K562 (cell line): ENCODE measurements around the gene STEAP1B. TPM values are rescaled to one million over a fixed set of nuclear protein-coding genes. Genes with fewer than 3 reads are reported as not detected.

Source experiments
- ATAC-seq: fragments of 200-7000 bp; cut with Tn5 transposase; 3 replicates; pipeline ENCODE4 v1.9.1; 2020; ENCODE audit warnings: moderate library complexity
- BruUV-seq: library from RNA; stranded (reverse); fragments of 400-500 nt; replicated peaks from 2 replicates; lab custom pipeline; 2021; lab: Mats Ljungman, UMichigan
- CTCF ChIA-PET: fragments of 300-600 bp; formaldehyde crosslinking; extraction: SDS; loops from one replicate; lab custom pipeline; 2021; ENCODE audit warnings: low intra/inter-chr PET ratio; lab: Yijun Ruan, JAX
- POLR2A ChIA-PET: fragments of 300-600, 350-650 bp; sonication (Branson Sonifier 250); formaldehyde crosslinking; extraction: SDS; loops from one replicate; lab custom pipeline; 2021; ENCODE audit warnings: antibody characterized with exemption, inconsistent platforms; lab: Yijun Ruan, JAX
- DNase-seq, 4 experiments: peaks; one replicate each; pipeline versions ENCODE4 v3.0.0 to v3.0.0-alpha.2; 2011 to 2018; ENCODE audit warnings: low spot score in 3 of 4, mixed read lengths in 3 of 4; ENCODE audit errors: extremely low read depth in 1 of 4
- FAIRE-seq: peaks from 2 replicates; lab custom pipeline; 2011; peaks lifted over from hg19 to GRCh38; lab: Jason Lieb, UNC
- H2AFZ ChIP-seq: 2 replicates; pipeline ENCODE4 v1.6.0; 2011; ENCODE audit warnings: low read depth, low read length, control low read depth, inconsistent platforms
- H3K27ac ChIP-seq: fragments of 200-600 bp; 3 replicates; pipeline ENCODE4 v1.8.0; 2011; ENCODE audit warnings: low read depth, mild to moderate bottlenecking, control low read depth, inconsistent platforms, low read length, moderate library complexity, mixed read lengths; ENCODE audit errors: extremely low read depth
- H3K27me3 ChIP-seq, 2 experiments: fragments of 300-600 bp in 1 of 2; 2 replicates in 1 of 2; 3 replicates in 1 of 2; pipeline versions ENCODE4 v1.6.0 to v1.8.0; 2011; ENCODE audit warnings: inconsistent platforms in 2 of 2, low read length in 2 of 2, mild to moderate bottlenecking in 1 of 2, mixed read lengths in 1 of 2, moderate library complexity in 1 of 2; ENCODE audit not compliant: control insufficient read depth in 2 of 2, insufficient read depth in 2 of 2
- H3K36me3 ChIP-seq: fragments of 300-600 bp; 3 replicates; pipeline ENCODE4 v1.8.0; 2011; ENCODE audit warnings: mild to moderate bottlenecking, low read length, inconsistent platforms; ENCODE audit not compliant: control insufficient read depth, insufficient read depth
- H3K4me1 ChIP-seq, 2 experiments: fragments of 200-600 bp in 1 of 2; replicated peaks in 1 of 2; 2 replicates in 1 of 2; 3 replicates in 1 of 2; pipeline versions ENCODE4 v1.5.1 to v1.8.0; 2011; ENCODE audit warnings: inconsistent platforms in 2 of 2, low read length in 2 of 2, mild to moderate bottlenecking in 1 of 2, mixed read lengths in 1 of 2, moderate library complexity in 1 of 2; ENCODE audit not compliant: control insufficient read depth in 2 of 2, insufficient read depth in 2 of 2
- H3K4me2 ChIP-seq: 2 replicates; pipeline ENCODE4 v1.6.1; 2011; ENCODE audit warnings: low read length, control low read depth, inconsistent platforms, mixed read lengths; ENCODE audit not compliant: insufficient read depth
- H3K4me3 ChIP-seq: fragments of 200-600 bp; sonication (generic), shearing (Covaris generic); 2 replicates; pipeline ENCODE4 v1.5.1; 2016; ENCODE audit warnings: control low read depth, inconsistent platforms
- H3K79me2 ChIP-seq: fragments of 200-600 bp; 3 replicates; pipeline ENCODE4 v1.8.0; 2011; ENCODE audit warnings: low read length, inconsistent platforms; ENCODE audit not compliant: control insufficient read depth, insufficient read depth
- H3K9ac ChIP-seq, 2 experiments: 2 replicates each; pipeline versions ENCODE4 v1.6.0 to v1.6.1; 2011; ENCODE audit warnings: low read depth in 2 of 2, low read length in 2 of 2, control low read depth in 1 of 2, inconsistent platforms in 1 of 2, mild to moderate bottlenecking in 1 of 2, mixed read lengths in 1 of 2; ENCODE audit not compliant: insufficient read depth in 1 of 2
- H3K9me1 ChIP-seq: one replicate; pipeline ENCODE4 v1.6.0; 2011; ENCODE audit warnings: inconsistent platforms, mild to moderate bottlenecking, low read length, moderate library complexity; ENCODE audit not compliant: control insufficient read depth, insufficient read depth
- H3K9me3 ChIP-seq: replicated peaks from 2 replicates; pipeline ENCODE4 v1.5.1; 2011; ENCODE audit warnings: low read depth, low read length, inconsistent platforms; ENCODE audit not compliant: control insufficient read depth, insufficient read depth
- H4K20me1 ChIP-seq: replicated peaks from 2 replicates; pipeline ENCODE4 v1.6.1; 2011; ENCODE audit warnings: low read length, inconsistent platforms, mixed read lengths; ENCODE audit not compliant: control insufficient read depth, insufficient read depth
- BRD4 ChIP-seq: fragments of 200-600 bp; sonication (generic); IDR thresholded peaks from 2 replicates; pipeline ENCODE4 v1.6.1; 2017; ENCODE audit warnings: inconsistent platforms
- E2F8 ChIP-seq: fragments of 450-650 bp; IDR thresholded peaks from 2 replicates; pipeline ENCODE4 v1.7.1; 2018; ENCODE audit warnings: mild to moderate bottlenecking, low read depth; ENCODE audit not compliant: partially characterized antibody
- FOS ChIP-seq: IDR thresholded peaks from 3 replicates; pipeline ENCODE4 v1.6.1; 2011; ENCODE audit not compliant: insufficient read length; ENCODE audit errors: extremely low read depth
- GTF2A2 ChIP-seq: IDR thresholded peaks from 2 replicates; pipeline ENCODE4 v1.6.1; 2016; ENCODE audit warnings: mild to moderate bottlenecking, missing genetic modification characterization, missing compliant biosample characterization
- ILF3 ChIP-seq: fragments of 450-650 bp; IDR thresholded peaks from 2 replicates; pipeline ENCODE4 v1.6.1; 2018; ENCODE audit warnings: antibody characterized with exemption, mild to moderate bottlenecking, moderate library complexity, borderline replicate concordance
- JUND ChIP-seq, 2 experiments: IDR thresholded peaks; 2 replicates in 1 of 2; 3 replicates in 1 of 2; pipeline ENCODE4 v1.6.1; 2011; ENCODE audit warnings: borderline replicate concordance in 2 of 2, low read depth in 2 of 2, low read length in 2 of 2, improper control_type of control experiment in 1 of 2, missing biosample characterization in 1 of 2, missing genetic modification characterization in 1 of 2, missing genetic modification reagents in 1 of 2
- ZFP91 ChIP-seq: sonication (generic); formaldehyde crosslinking; IDR thresholded peaks from 2 replicates; pipeline ENCODE4 v1.8.0; 2022; ENCODE audit warnings: mild to moderate bottlenecking, missing genetic modification reagents
- WGBS: fragments of 100-300 bp; shearing (Covaris generic); methylation state at CpG from one replicate; pipeline ENCODE4 v1.1.6; 2016; ENCODE audit warnings: low coverage, mixed read lengths; ENCODE audit not compliant: insufficient coverage; ENCODE audit errors: missing lambda C conversion rate; 5-methylcytosine and 5-hydroxymethylcytosine counted together
- in situ Hi-C: fragments of 300-500 bp; cut with MboI; formaldehyde crosslinking; loops from 4 replicates; pipeline ENCODE4 v1.15.0; 2018; ENCODE audit warnings: inconsistent platforms, mixed read lengths
- intact Hi-C: fragments of 100-400 bp; cut with micrococcal nuclease; formaldehyde crosslinking; loops from 2 replicates; pipeline ENCODE4 v1.14.2; 2022
- polyA plus RNA-seq, 8 experiments: library from polyadenylated mRNA; depleted of rRNA in 4 of 8; stranded (reverse) in 5 of 8; unstranded in 3 of 8; fragments of >200 nt; fragmentation: Nextera tagmentation in 2 of 8; fragmentation: Illumina TruSeq in 1 of 8; extraction: Ambion mirVana in 2 of 8; extraction: Trizol in 1 of 8; gene quantifications; 2 replicates each; pipeline versions ENCODE4 v1.2.1 to v1.2.3, GENCODE V29; 2011 to 2014; ENCODE audit warnings: inconsistent platforms in 1 of 8, missing spikeins in 1 of 8
- total RNA-seq, 7 experiments: library from RNA; depleted of rRNA in 6 of 7; stranded (reverse); fragments of >200 nt in 6 of 7; fragmentation: Illumina TruSeq in 2 of 7; extraction: Trizol in 2 of 7; gene quantifications; 2 replicates each; pipeline versions ENCODE4 v1.2.1 to v1.2.3, GENCODE V29; 2011 to 2021; ENCODE audit warnings: low replicate concordance in 1 of 7

The STEAP1B gene
- total and polyA plus RNA-seq, 9 of the 15 experiments (the other 6 are each of a cell fraction or from before 2014, with no cell fraction given), result 20.0 to 38.5 (median 30.6) TPM

- BruUV-seq, result no TSS peak
- intact Hi-C loops (no loop called here), in situ Hi-C loops (no loop called here)
- TF ChIP-seq ILF3 (no peak), GTF2A2 (tag) (no peak), JUND (IDR thresholded peaks at IDR 0.05; ENCODE audit: borderline replicate concordance, low read depth, low read length) (no peak), JUND (tag; IDR thresholded peaks at IDR 0.05; ENCODE audit: borderline replicate concordance, low read depth, low read length) (no peak), FOS (no peak), E2F8 (no peak), BRD4 (no peak), ZFP91 (CRISPR knock-in tag) (no peak)
- Histone ChIP-seq H3K36me3 (no peaks in the 10 kb centered on the region), H3K9me3 (no peaks in the 10 kb centered on the region), H4K20me1 (no peaks in the 10 kb centered on the region), H3K27me3 (no peaks in the 10 kb centered on the region), H3K9me1 (no peaks in the 10 kb centered on the region), H3K79me2 (no peaks in the 10 kb centered on the region; the same call in 2 of the 3 replicates), H3K4me1 (peaks cover 0 to 6% of the 10 kb centered on the region in 2 experiments; a peak in 4 of 5 replicates), H2AFZ (no peak overlapping the region), H3K4me3 (no peak overlapping the region), H3K9ac (no peak overlapping the region), H3K4me2 (no peak overlapping the region), H3K27ac (no peak overlapping the region)
- FAIRE-seq (no peak), DNase-seq (no peak), ATAC-seq (no peak)
- WGBS, result 68% methylated on average over 2 of the region's 2 CpGs
- ChIA-PET CTCF (no interaction called here), POLR2A (interaction anchor here (1.0 kb wide), 1 partner anchor 12 kb away, joined by 3 read pairs; no protein-coding TSS in a partner anchor)
Measured at GRCh38 chr7:22427855-22428254, 72.1 kb downstream of the STEAP1B start.
